GM10248 (cell line): ENCODE data around the gene BABAM2.

ENCODE experiments used
- CTCF ChIA-PET: fragments of 300-600 bp; sonication (Branson Sonifier 250); formaldehyde crosslinking; extraction: SDS; loops from one replicate; lab custom pipeline; 2021; ENCODE audit warnings: antibody characterized with exemption; lab: Yijun Ruan, JAX
- POLR2A ChIA-PET: fragments of 350-650 bp; sonication (Branson Sonifier 250); formaldehyde crosslinking; extraction: SDS; loops from one replicate; lab custom pipeline; 2020; ENCODE audit warnings: antibody characterized with exemption; lab: Yijun Ruan, JAX
- DNase-seq: peaks from one replicate; pipeline ENCODE4 v3.0.0; 2012; ENCODE audit errors: extremely low spot score
- TF ChIP-seq, protein P1 (sequence below): IDR thresholded peaks from 2 replicates; pipeline ENCODE4 v1.5.1; 2012; ENCODE audit warnings: mild to moderate bottlenecking, low read depth; ENCODE audit errors: extremely low read depth, missing control alignments, control extremely low read depth

BABAM2 gene

DNA sequence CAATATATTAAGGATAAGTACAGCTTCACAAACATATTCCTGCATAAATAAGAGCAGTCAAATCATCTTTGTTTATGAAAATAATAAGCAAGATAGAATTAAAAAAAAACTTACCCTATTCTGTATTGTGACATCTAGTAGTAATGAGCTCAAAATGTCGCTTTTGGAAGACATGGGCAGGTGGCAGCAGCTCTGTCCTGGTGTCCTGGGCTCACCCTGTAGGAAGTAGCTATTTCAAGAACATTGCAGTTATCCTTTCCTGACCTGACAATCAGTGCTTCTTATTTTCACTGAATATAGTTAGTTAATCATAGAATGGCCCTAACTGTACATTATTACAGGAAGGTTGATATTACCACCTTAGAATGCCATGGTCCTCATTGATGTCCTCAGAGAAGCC is 229.1 kb downstream of the BABAM2 start:
- ChIA-PET CTCF (interaction anchor here (1.6 to 2.4 kb wide), 2 partner anchors 10 to 20 kb away, joined by 4 to 8 read pairs; no protein-coding TSS in a partner anchor), POLR2A (no interaction called here)
- TF ChIP-seq, protein P1, sequence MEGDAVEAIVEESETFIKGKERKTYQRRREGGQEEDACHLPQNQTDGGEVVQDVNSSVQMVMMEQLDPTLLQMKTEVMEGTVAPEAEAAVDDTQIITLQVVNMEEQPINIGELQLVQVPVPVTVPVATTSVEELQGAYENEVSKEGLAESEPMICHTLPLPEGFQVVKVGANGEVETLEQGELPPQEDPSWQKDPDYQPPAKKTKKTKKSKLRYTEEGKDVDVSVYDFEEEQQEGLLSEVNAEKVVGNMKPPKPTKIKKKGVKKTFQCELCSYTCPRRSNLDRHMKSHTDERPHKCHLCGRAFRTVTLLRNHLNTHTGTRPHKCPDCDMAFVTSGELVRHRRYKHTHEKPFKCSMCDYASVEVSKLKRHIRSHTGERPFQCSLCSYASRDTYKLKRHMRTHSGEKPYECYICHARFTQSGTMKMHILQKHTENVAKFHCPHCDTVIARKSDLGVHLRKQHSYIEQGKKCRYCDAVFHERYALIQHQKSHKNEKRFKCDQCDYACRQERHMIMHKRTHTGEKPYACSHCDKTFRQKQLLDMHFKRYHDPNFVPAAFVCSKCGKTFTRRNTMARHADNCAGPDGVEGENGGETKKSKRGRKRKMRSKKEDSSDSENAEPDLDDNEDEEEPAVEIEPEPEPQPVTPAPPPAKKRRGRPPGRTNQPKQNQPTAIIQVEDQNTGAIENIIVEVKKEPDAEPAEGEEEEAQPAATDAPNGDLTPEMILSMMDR, result no peak
- no peak for DNase-seq

DNA sequence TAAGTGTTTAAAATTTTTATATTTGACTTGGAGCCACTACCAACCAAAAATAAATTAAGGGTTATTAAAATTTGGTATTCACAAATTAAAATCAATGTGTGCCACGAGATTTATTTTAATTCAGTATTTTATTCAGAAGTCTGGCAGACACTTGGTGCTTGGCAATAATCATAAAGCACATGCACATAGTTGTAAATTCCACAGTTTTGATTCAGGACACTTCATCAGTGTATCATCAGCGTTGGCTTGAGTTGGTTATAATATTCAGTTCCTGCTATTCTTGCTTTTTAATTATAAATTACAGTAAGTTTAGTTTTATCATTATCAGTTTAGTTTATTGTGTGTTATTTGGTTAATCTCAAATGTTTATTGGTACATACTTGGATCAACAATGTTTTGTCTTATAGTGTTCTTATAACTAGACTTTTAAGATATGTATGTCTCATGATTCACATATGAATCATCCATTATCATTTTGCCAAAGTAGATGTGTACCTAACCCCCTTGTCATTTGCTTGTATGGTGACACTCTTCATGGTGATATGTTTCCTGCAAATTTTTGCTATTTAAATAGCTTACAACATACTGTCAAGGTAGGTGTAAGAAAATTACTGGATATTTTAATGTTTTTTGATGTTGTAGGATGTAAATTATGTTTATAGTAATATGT is 237.9 kb downstream of the BABAM2 start:
- ChIA-PET CTCF (no interaction called here), POLR2A (no interaction called here)
- TF ChIP-seq, protein P1, result no peak
- no peak for DNase-seq

DNA sequence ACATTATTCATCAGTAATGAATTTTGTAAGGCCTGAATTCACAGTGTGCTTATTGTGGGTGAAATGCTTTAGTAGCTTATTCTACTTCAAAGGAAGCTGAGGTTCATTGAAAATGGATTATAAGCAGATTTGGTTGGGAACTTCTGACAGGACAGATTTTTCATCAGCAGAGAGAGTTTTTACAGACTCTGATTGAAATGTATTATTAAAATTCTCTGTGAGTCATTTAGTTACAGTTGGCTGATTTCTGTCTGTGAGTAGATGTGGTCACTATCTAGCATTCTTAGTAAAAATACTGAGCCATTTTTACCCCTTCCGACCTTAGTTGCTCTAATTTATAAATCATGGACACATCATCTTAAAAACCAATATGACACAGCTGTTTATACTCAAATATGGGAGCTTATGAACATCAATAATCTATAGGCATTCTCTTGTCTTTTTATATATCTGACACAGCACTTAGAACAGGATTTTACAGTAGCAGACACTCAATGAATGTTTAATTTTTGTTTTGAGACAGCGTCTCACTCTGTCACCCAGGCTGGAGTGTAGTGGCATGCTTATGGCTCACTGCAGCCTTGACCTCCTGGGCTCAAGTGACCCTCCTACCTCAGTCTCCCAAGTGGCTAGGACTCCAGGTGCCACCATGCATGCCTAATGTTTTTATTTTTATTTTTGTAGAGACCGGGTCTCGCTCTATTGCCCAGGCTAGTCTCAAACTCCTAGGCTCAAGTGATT is 239.6 kb downstream of the BABAM2 start:
- TF ChIP-seq, protein P1, result no peak
- ChIA-PET CTCF (interaction anchor here (1.0 to 1.5 kb wide), 2 partner anchors 10 to 33 kb away, joined by 3 to 4 read pairs; no protein-coding TSS in a partner anchor), POLR2A (no interaction called here)
- no peak for DNase-seq

DNA sequence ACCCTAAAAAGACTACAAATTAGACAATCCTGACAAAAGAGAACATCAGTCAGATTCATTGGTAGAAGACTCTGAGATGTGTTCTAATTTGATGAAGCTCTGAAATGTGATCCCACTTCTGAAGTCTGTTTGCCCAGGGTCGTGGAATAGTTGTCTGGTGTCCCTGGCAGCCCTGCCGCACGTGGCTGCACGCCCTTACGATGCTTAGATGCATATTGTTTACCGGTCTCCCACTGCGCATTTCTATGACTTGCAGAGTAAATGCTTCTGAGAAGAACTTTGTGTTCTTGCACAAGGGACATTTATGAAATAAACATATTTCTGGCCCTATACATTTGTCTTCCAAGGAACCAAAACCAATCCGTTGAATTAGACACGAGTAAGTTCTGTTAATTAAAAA is 243.2 kb downstream of the BABAM2 start:
- TF ChIP-seq, protein P1, result no peak
- CTCF ChIA-PET, result no interaction called here
- no peak for DNase-seq
- POLR2A ChIA-PET, result no interaction called here

DNA sequence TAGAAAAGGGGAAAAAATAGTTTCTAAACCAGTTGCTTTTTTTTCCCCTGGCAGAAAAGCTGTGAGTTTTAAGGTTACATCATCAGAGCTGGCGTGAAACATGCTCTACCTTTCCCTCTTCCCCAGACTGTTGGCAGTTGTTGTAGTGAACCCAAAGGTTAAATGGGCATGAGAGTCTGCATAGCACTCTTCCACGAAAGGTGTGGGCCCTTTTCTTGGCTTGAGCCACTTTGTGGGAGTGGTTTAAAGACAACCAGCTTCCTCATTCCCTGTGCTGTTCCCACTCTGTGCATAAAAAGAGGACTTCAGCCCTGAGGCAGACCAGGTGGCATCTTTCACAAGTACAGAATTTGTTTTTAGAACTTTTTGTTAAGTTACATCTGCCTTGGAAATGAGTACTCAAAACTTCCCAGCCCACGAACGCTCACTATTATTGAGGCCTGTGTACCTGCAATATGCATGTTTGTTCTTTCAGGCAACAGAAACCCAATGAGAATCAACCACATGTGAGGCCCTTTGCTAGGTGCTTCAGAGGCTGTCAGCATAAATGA is 243.8 kb downstream of the BABAM2 start:
- DNase-seq, result peak; percentile 21
- TF ChIP-seq, protein P1, result no peak
- ChIA-PET POLR2A (no interaction called here), CTCF (no interaction called here)

DNA sequence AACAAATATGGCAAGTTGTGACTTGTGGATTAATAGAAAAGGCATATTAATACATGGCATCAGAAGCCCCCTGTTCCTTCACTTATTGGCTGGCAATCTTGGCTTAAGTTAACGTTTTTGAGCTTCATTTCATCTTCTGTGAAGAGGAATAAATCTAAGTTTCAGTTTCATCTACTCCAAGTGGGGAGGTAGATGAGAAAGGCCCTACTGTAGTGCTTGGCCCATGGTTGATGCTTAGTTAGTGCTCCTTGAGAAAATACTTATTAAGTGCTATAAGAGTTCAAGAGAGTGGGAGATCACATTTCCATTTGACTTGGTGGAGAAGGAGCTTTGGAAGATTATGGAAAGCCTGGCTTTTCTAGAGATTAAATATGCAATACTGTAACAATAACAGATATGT is 244.3 kb downstream of the BABAM2 start:
- CTCF ChIA-PET, result no interaction called here

More for the DNA sequence above, 244.3 kb downstream of the BABAM2 start:
- no peak for DNase-seq
- TF ChIP-seq, protein P1, result no peak
- POLR2A ChIA-PET, result no interaction called here
